HEK293 (cell line): Measurements from ENCODE around the gene TCF12.

Source experiments
- CTCF ChIA-PET: fragments of 350-600 bp; formaldehyde crosslinking; extraction: SDS; loops from one replicate; lab custom pipeline; 2021; ENCODE audit warnings: antibody characterized with exemption; lab: Yijun Ruan, JAX
- POLR2A ChIA-PET: fragments of 300-600 bp; formaldehyde crosslinking; extraction: SDS; loops from one replicate; lab custom pipeline; 2020; ENCODE audit warnings: antibody characterized with exemption, inconsistent platforms; lab: Yijun Ruan, JAX
- H3K27ac ChIP-seq: fragments of 200-500 bp; sonication (Bioruptor generic); 2 replicates; pipeline ENCODE4 v1.5.1; 2014; ENCODE audit warnings: low read depth, low read length, control low read depth, inconsistent platforms; ENCODE audit errors: extremely low read depth
- H3K36me3 ChIP-seq, 2 experiments: fragments of 200-500 bp in 1 of 2; sonication (Bioruptor generic) in 1 of 2; 1 replicate in 1 of 2; 2 replicates in 1 of 2; pipeline ENCODE4 v1.5.1; 2014 to 2017; ENCODE audit warnings: inconsistent platforms in 2 of 2, low read length in 2 of 2; ENCODE audit not compliant: control insufficient read depth in 2 of 2, insufficient read depth in 1 of 2
- H3K4me1 ChIP-seq: fragments of 200-500 bp; sonication (Bioruptor generic); 2 replicates; pipeline ENCODE4 v1.5.1; 2014; ENCODE audit warnings: mild to moderate bottlenecking, low read length, inconsistent platforms; ENCODE audit not compliant: control insufficient read depth, insufficient read depth
- H3K4me3 ChIP-seq: 2 replicates; pipeline ENCODE4 v1.5.1; 2011; ENCODE audit warnings: low read depth, mild to moderate bottlenecking, control low read depth, low read length, moderate library complexity
- H3K9me3 ChIP-seq: fragments of 200-500 bp; sonication (Bioruptor generic); 2 replicates; pipeline ENCODE4 v1.5.1; 2014; ENCODE audit warnings: low read depth, low read length, inconsistent platforms; ENCODE audit not compliant: control insufficient read depth, insufficient read depth
- GFI1B ChIP-seq: fragments of 450-650 bp; formaldehyde crosslinking; IDR thresholded peaks from 2 replicates; pipeline ENCODE4 v1.5.1; 2016; ENCODE audit warnings: missing biosample characterization, missing genetic modification characterization
- HIC1 ChIP-seq: fragments of 450-650 bp; formaldehyde crosslinking; IDR thresholded peaks from 2 replicates; pipeline ENCODE4 v1.5.1; 2016; ENCODE audit warnings: missing biosample characterization, missing genetic modification characterization
- KLF1 ChIP-seq: fragments of 450-650 bp; formaldehyde crosslinking; IDR thresholded peaks from 2 replicates; pipeline ENCODE4 v1.5.1; 2016; ENCODE audit warnings: missing biosample characterization, missing genetic modification characterization
- WT1 ChIP-seq: fragments of 450-650 bp; formaldehyde crosslinking; IDR thresholded peaks from 2 replicates; pipeline ENCODE4 v1.5.1; 2016; ENCODE audit warnings: missing biosample characterization, missing genetic modification characterization
- ZBTB10 ChIP-seq: fragments of 450-650 bp; formaldehyde crosslinking; IDR thresholded peaks from 2 replicates; pipeline ENCODE4 v1.5.1; 2016; ENCODE audit warnings: missing biosample characterization, missing genetic modification characterization
- ZNF140 ChIP-seq: fragments of 450-650 bp; formaldehyde crosslinking; IDR thresholded peaks from 2 replicates; pipeline ENCODE4 v1.5.1; 2016; ENCODE audit warnings: missing biosample characterization, missing genetic modification characterization
- ZNF146 ChIP-seq: fragments of 450-650 bp; formaldehyde crosslinking; IDR thresholded peaks from 2 replicates; pipeline ENCODE4 v1.5.1; 2016; ENCODE audit warnings: missing biosample characterization, missing genetic modification characterization
- ZNF169 ChIP-seq: fragments of 450-650 bp; formaldehyde crosslinking; IDR thresholded peaks from 2 replicates; pipeline ENCODE4 v1.5.1; 2016; ENCODE audit warnings: missing biosample characterization, missing genetic modification characterization
- ZNF211 ChIP-seq: fragments of 450-650 bp; formaldehyde crosslinking; IDR thresholded peaks from 2 replicates; pipeline ENCODE4 v1.5.1; 2016; ENCODE audit warnings: low read depth, missing biosample characterization, missing genetic modification characterization
- ZNF214 ChIP-seq: fragments of 450-650 bp; formaldehyde crosslinking; IDR thresholded peaks from 2 replicates; pipeline ENCODE4 v1.5.1; 2017; ENCODE audit warnings: missing biosample characterization, mild to moderate bottlenecking, missing genetic modification characterization, borderline replicate concordance
- ZNF280D ChIP-seq: fragments of 450-650 bp; formaldehyde crosslinking; IDR thresholded peaks from 2 replicates; pipeline ENCODE4 v1.5.1; 2016; ENCODE audit warnings: missing biosample characterization, missing genetic modification characterization
- ZNF521 ChIP-seq: fragments of 450-650 bp; formaldehyde crosslinking; IDR thresholded peaks from 2 replicates; pipeline ENCODE4 v1.5.1; 2017; ENCODE audit warnings: missing biosample characterization, mild to moderate bottlenecking, missing genetic modification characterization
- ZNF561 ChIP-seq: fragments of 450-650 bp; IDR thresholded peaks from 2 replicates; pipeline ENCODE4 v1.5.1; 2018; ENCODE audit warnings: missing biosample characterization, missing genetic modification characterization, borderline replicate concordance
- ZNF585B ChIP-seq: fragments of 450-650 bp; formaldehyde crosslinking; IDR thresholded peaks from 2 replicates; pipeline ENCODE4 v1.5.1; 2016; ENCODE audit warnings: missing biosample characterization, missing genetic modification characterization
- ZNF596 ChIP-seq: fragments of 450-650 bp; IDR thresholded peaks from 2 replicates; pipeline ENCODE4 v1.5.0; 2018; ENCODE audit warnings: missing biosample characterization, mild to moderate bottlenecking, missing genetic modification characterization, moderate library complexity
- ZNF623 ChIP-seq: fragments of 450-650 bp; formaldehyde crosslinking; IDR thresholded peaks from 2 replicates; pipeline ENCODE4 v1.5.1; 2016; ENCODE audit warnings: missing biosample characterization, missing genetic modification characterization
- ZNF704 ChIP-seq: fragments of 450-650 bp; formaldehyde crosslinking; IDR thresholded peaks from 2 replicates; pipeline ENCODE4 v1.5.1; 2016; ENCODE audit warnings: missing biosample characterization, missing genetic modification characterization
- ZNF776 ChIP-seq: fragments of 450-650 bp; formaldehyde crosslinking; IDR thresholded peaks from 2 replicates; pipeline ENCODE4 v1.5.0; 2017; ENCODE audit warnings: missing biosample characterization, missing genetic modification characterization, borderline replicate concordance
- ZNF777 ChIP-seq: fragments of 450-650 bp; formaldehyde crosslinking; IDR thresholded peaks from 2 replicates; pipeline ENCODE4 v1.5.1; 2017; ENCODE audit warnings: missing biosample characterization, missing genetic modification characterization, borderline replicate concordance
- ZNF837 ChIP-seq: fragments of 450-650 bp; formaldehyde crosslinking; IDR thresholded peaks from 2 replicates; pipeline ENCODE4 v1.5.1; 2016; ENCODE audit warnings: missing biosample characterization, missing genetic modification characterization
- ZSCAN18 ChIP-seq: fragments of 450-650 bp; formaldehyde crosslinking; IDR thresholded peaks from 2 replicates; pipeline ENCODE4 v1.5.1; 2016; ENCODE audit warnings: missing biosample characterization, missing genetic modification characterization

TCF12 gene

GRCh38 chr15:56871185-56871584 lies 47.3 kb upstream of the TCF12 start (continued):
- TF ChIP-seq ZNF623 (tag by site-specific recombination) (no peak), ZNF140 (tag by site-specific recombination) (no peak), ZSCAN18 (tag by site-specific recombination) (no peak), HIC1 (tag by site-specific recombination) (no peak), ZNF596 (tag by site-specific recombination) (no peak), ZNF214 (no peak)

- ChIA-PET POLR2A (no interaction called here), CTCF (interaction anchor here (0.6 to 0.7 kb wide), 2 partner anchors 43 to 265 kb away, joined by 3 read pairs; no protein-coding TSS in a partner anchor)
- Histone ChIP-seq H3K27ac (no peak overlapping the region), H3K36me3 (no peaks in the 10 kb centered on the region), H3K9me3 (no peaks in the 10 kb centered on the region), H3K4me1 (no peaks in the 10 kb centered on the region), H3K4me3 (no peak overlapping the region)
- TF ChIP-seq ZNF146 (no peak), ZNF561 (tag by site-specific recombination) (no peak), ZNF777 (tag by site-specific recombination) (no peak), WT1 (tag by site-specific recombination) (no peak), ZSCAN18 (tag by site-specific recombination) (no peak), ZNF521 (tag by site-specific recombination) (no peak), ZNF585B (tag by site-specific recombination) (no peak)
These were observed 46.6 kb upstream of the TCF12 start for GRCh38 chr15:56871867-56872266.

- ChIA-PET CTCF (no interaction called here), POLR2A (interaction anchor here (0.7 kb wide), 1 partner anchor 21 kb away, joined by 3 read pairs; no protein-coding TSS in a partner anchor)
- H3K9me3 ChIP-seq: no peaks in the 10 kb centered on the region
- H3K4me1 ChIP-seq: no peaks in the 10 kb centered on the region
- no peaks in the 10 kb centered on the region for H3K36me3 ChIP-seq
- no peak overlapping the region for H3K4me3 ChIP-seq
- no peak overlapping the region for H3K27ac ChIP-seq
- no peak for TF ChIP-seq ZNF169
- TF ChIP-seq ZBTB10: no peak
- no peak for TF ChIP-seq ZNF211 (tag by site-specific recombination)
- no peak for TF ChIP-seq ZNF776 (tag by site-specific recombination)
- TF ChIP-seq ZNF280D: no peak
- TF ChIP-seq KLF1: no peak
- no peak for TF ChIP-seq ZNF837
- no peak for TF ChIP-seq ZNF704 (tag by site-specific recombination)
- TF ChIP-seq GFI1B (tag by site-specific recombination): no peak
These were observed 41.0 kb upstream of the TCF12 start for GRCh38 chr15:56877255-56877970.
